ENCODE data around the gene HPS5.
"Not testable (repeated sequence)": the region's sequence is repeated elsewhere in the genome, so short reads cannot be mapped to it uniquely, and the experiment has no call there.

DNA sequence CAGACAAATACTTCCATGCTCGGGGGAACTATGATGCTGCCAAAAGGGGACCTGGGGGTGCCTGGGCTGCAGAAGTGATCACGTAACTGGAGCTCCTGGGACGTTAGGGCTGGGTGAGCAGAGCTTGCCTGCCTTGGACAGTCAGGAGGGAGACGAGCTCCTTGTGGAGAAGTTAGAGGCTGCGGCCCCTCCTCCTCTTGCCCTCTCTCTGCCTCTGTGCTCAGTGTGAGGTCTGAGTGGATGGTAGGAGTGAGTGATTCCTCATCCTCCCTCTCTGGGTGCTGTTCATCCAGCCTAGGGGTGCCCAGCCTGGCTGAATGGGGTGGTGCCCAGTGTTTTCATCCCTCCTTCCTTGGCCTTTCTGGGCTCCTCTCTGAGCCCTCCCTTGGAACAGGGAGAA lies 52.7 kb downstream of the HPS5 start:
- TF ChIP-seq, protein P1, sequence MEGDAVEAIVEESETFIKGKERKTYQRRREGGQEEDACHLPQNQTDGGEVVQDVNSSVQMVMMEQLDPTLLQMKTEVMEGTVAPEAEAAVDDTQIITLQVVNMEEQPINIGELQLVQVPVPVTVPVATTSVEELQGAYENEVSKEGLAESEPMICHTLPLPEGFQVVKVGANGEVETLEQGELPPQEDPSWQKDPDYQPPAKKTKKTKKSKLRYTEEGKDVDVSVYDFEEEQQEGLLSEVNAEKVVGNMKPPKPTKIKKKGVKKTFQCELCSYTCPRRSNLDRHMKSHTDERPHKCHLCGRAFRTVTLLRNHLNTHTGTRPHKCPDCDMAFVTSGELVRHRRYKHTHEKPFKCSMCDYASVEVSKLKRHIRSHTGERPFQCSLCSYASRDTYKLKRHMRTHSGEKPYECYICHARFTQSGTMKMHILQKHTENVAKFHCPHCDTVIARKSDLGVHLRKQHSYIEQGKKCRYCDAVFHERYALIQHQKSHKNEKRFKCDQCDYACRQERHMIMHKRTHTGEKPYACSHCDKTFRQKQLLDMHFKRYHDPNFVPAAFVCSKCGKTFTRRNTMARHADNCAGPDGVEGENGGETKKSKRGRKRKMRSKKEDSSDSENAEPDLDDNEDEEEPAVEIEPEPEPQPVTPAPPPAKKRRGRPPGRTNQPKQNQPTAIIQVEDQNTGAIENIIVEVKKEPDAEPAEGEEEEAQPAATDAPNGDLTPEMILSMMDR (IDR thresholded peaks at IDR 0.05) = not testable (repeated sequence)
- not testable (repeated sequence) for TF ChIP-seq EP300 (IDR thresholded peaks at IDR 0.05)

Measured in upper lobe of left lung (tissue), 4 donors.